Measurements from ENCODE around the gene NOS1AP.

DNA sequence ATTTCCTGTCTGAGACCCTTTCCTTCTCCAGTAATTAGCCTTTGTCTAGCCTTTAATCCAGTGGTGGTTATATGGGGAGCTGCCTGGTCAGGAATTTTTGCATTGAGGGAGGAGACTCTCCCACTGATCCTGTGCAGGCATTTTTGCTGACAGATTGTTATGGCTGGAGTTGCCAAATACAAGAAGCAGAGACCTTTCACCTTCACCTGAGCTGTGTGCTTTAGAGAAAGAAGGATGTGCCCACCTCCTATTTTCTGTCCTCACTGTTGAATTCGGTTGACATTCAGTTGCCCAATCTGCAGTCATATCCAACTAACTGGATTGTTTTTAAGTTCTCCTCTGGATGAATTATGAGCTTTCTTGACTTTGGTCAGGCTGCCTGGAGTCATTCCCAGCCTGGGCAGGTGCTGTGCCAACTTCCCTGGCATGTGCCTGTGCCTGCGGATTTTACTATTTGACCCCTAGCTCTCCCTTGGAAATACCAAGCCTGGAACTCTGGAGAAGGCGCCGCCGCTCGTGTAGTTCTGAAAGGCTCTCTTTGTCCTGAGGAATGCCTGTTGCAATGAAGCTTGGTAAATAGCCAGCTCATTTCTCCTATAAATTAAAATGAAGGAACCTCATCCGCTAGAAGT is 143.9 kb downstream of the NOS1AP start:
- TF ChIP-seq, protein P1, sequence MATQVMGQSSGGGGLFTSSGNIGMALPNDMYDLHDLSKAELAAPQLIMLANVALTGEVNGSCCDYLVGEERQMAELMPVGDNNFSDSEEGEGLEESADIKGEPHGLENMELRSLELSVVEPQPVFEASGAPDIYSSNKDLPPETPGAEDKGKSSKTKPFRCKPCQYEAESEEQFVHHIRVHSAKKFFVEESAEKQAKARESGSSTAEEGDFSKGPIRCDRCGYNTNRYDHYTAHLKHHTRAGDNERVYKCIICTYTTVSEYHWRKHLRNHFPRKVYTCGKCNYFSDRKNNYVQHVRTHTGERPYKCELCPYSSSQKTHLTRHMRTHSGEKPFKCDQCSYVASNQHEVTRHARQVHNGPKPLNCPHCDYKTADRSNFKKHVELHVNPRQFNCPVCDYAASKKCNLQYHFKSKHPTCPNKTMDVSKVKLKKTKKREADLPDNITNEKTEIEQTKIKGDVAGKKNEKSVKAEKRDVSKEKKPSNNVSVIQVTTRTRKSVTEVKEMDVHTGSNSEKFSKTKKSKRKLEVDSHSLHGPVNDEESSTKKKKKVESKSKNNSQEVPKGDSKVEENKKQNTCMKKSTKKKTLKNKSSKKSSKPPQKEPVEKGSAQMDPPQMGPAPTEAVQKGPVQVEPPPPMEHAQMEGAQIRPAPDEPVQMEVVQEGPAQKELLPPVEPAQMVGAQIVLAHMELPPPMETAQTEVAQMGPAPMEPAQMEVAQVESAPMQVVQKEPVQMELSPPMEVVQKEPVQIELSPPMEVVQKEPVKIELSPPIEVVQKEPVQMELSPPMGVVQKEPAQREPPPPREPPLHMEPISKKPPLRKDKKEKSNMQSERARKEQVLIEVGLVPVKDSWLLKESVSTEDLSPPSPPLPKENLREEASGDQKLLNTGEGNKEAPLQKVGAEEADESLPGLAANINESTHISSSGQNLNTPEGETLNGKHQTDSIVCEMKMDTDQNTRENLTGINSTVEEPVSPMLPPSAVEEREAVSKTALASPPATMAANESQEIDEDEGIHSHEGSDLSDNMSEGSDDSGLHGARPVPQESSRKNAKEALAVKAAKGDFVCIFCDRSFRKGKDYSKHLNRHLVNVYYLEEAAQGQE (IDR thresholded peaks at IDR 0.05; ENCODE audit: insufficient read depth in 1 of 2, low read depth in 2 of 2, low read length in 2 of 2): no peak
- no peak for TF ChIP-seq POLR2AphosphoS5 (IDR thresholded peaks at IDR 0.05; ENCODE audit: low read depth, low read length)
- TF ChIP-seq SIN3A (IDR thresholded peaks at IDR 0.05; ENCODE audit: borderline replicate concordance, insufficient read depth, low read length): no peak
- no peak for TF ChIP-seq TAF1 (IDR thresholded peaks at IDR 0.05; ENCODE audit: borderline replicate concordance, insufficient read depth, low read length)

All from PFSK-1 (cell line).